CD14-positive monocyte (primary cell): ENCODE data around the gene ZEB1. TPM values are rescaled to one million over a fixed set of nuclear protein-coding genes. Genes with fewer than 3 reads are reported as not detected.

Experiments
- DNase-seq, 3 donors: peaks; one replicate each; pipeline ENCODE4 v3.0.0-alpha.2; 2011 to 2022
- H2AFZ ChIP-seq: 2 replicates; pipeline ENCODE4 v1.6.0; 2012; ENCODE audit warnings: mild to moderate bottlenecking, low read depth, low read length, inconsistent platforms; ENCODE audit not compliant: insufficient read depth, poor library complexity, severe bottlenecking
- H3K27ac ChIP-seq, 2 donors: 1 replicate in 1 of 2; 2 replicates in 1 of 2; pipeline ENCODE4 v1.5.1; 2012 to 2013; ENCODE audit warnings: low read length in 2 of 2, control low read depth in 1 of 2, inconsistent platforms in 1 of 2, low read depth in 1 of 2, mild to moderate bottlenecking in 1 of 2
- H3K27me3 ChIP-seq, 2 donors: one replicate each; pipeline versions ENCODE4 v1.6.0 to v1.6.1; 2011 to 2013; ENCODE audit warnings: low read length in 2 of 2; ENCODE audit not compliant: control insufficient read depth in 2 of 2, insufficient read depth in 2 of 2
- H3K36me3 ChIP-seq, 2 donors: replicated peaks in 1 of 2; 1 replicate in 1 of 2; 2 replicates in 1 of 2; pipeline versions ENCODE4 v1.5.1 to v1.6.1; 2012 to 2013; ENCODE audit warnings: low read length in 2 of 2, control low read depth in 1 of 2, inconsistent platforms in 1 of 2, mild to moderate bottlenecking in 1 of 2; ENCODE audit not compliant: insufficient read depth in 2 of 2, control insufficient read depth in 1 of 2
- H3K4me1 ChIP-seq, 2 donors: 1 replicate in 1 of 2; 2 replicates in 1 of 2; pipeline versions ENCODE4 v1.5.1 to v1.6.1; 2012 to 2013; ENCODE audit warnings: low read length in 2 of 2, control low read depth in 1 of 2, inconsistent platforms in 1 of 2, mild to moderate bottlenecking in 1 of 2, moderate library complexity in 1 of 2; ENCODE audit not compliant: insufficient read depth in 2 of 2, control insufficient read depth in 1 of 2
- H3K4me2 ChIP-seq: replicated peaks from 2 replicates; pipeline ENCODE3; 2012; ENCODE audit warnings: low read length, moderate library complexity, mild to moderate bottlenecking; ENCODE audit not compliant: poor library complexity, severe bottlenecking; ENCODE audit errors: extremely low read depth
- H3K4me3 ChIP-seq, 3 experiments: fragments of 200-600 bp in 1 of 3; sonication (generic) in 1 of 3; replicated peaks in 1 of 3; 1 replicate in 2 of 3; 2 replicates in 1 of 3; pipeline ENCODE4 v1.5.1; 2011 to 2013; ENCODE audit warnings: low read length in 3 of 3, mild to moderate bottlenecking in 3 of 3, control low read depth in 2 of 3, low read depth in 2 of 3, inconsistent platforms in 1 of 3, moderate library complexity in 1 of 3
- H3K79me2 ChIP-seq: 2 replicates; pipeline ENCODE4 v1.6.0; 2012; ENCODE audit warnings: mild to moderate bottlenecking, control low read depth, inconsistent platforms, low read length, moderate library complexity; ENCODE audit not compliant: insufficient read depth
- H3K9ac ChIP-seq: 2 replicates; pipeline ENCODE4 v1.6.0; 2017; ENCODE audit warnings: low read length, mild to moderate bottlenecking; ENCODE audit not compliant: insufficient read depth, poor library complexity, severe bottlenecking
- H3K9me3 ChIP-seq, 2 donors: replicated peaks in 1 of 2; 1 replicate in 1 of 2; 2 replicates in 1 of 2; pipeline versions ENCODE4 v1.5.1 to v1.6.1; 2012 to 2013; ENCODE audit warnings: low read length in 2 of 2, control low read depth in 1 of 2; ENCODE audit not compliant: control insufficient read depth in 1 of 2, insufficient read depth in 1 of 2
- H4K20me1 ChIP-seq: 2 replicates; pipeline ENCODE4 v1.6.0; 2012; ENCODE audit warnings: mild to moderate bottlenecking, low read length, control low read depth, moderate library complexity; ENCODE audit not compliant: insufficient read depth
- H3K27ac Mint-ChIP-seq, 7 donors: one replicate each; pipeline ENCODE4 v1.8.0; 2020; ENCODE audit warnings: mild to moderate bottlenecking in 7 of 7, mixed read lengths in 7 of 7, moderate library complexity in 6 of 7, inconsistent platforms in 2 of 7
- H3K27me3 Mint-ChIP-seq, 3 donors: one replicate each; pipeline ENCODE4 v1.8.0; 2021 to 2022; ENCODE audit warnings: low read depth in 3 of 3, mild to moderate bottlenecking in 3 of 3, mixed read lengths in 3 of 3, moderate library complexity in 3 of 3, inconsistent platforms in 1 of 3
- H3K36me3 Mint-ChIP-seq, 2 donors: one replicate each; pipeline ENCODE4 v1.8.0; 2020; ENCODE audit warnings: mixed read lengths in 2 of 2, inconsistent platforms in 1 of 2, mild to moderate bottlenecking in 1 of 2
- H3K4me1 Mint-ChIP-seq: one replicate; pipeline ENCODE4 v1.8.0; 2020; ENCODE audit warnings: mild to moderate bottlenecking, mixed read lengths
- H3K4me3 Mint-ChIP-seq, 2 donors: one replicate each; pipeline ENCODE4 v1.8.0; 2020; ENCODE audit warnings: mild to moderate bottlenecking in 2 of 2, mixed read lengths in 2 of 2, moderate library complexity in 1 of 2
- H3K9me3 Mint-ChIP-seq, 7 donors: one replicate each; pipeline ENCODE4 v1.8.0; 2020 to 2022; ENCODE audit warnings: mixed read lengths in 7 of 7, mild to moderate bottlenecking in 6 of 7, moderate library complexity in 6 of 7, inconsistent platforms in 2 of 7
- CTCF ChIP-seq: fragments of 200-600 bp; IDR thresholded peaks from one replicate; pipeline ENCODE4 v1.8.0; 2022; ENCODE audit warnings: antibody characterized with exemption, mild to moderate bottlenecking
- whole genome bisulfite sequencing: methylation state at CpG from one replicate; pipeline ENCODE4 v1.1.5; 2013; ENCODE audit warnings: missing lambda C conversion rate; ENCODE audit not compliant: insufficient coverage; 5-methylcytosine and 5-hydroxymethylcytosine counted together
- intact Hi-C, 2 donors: fragments of 100-400 bp; cut with micrococcal nuclease; formaldehyde crosslinking; loops; one replicate each; pipeline versions ENCODE4 v1.15.0 to v1.15.1; 2023
- polyA plus RNA-seq, 3 donors: library from polyadenylated mRNA; depleted of rRNA in 1 of 3; unstranded in 2 of 3; stranded (reverse) in 1 of 3; fragments of 300-500 nt in 2 of 3; fragments of >200 nt in 1 of 3; fragmentation: Illumina TruSeq in 2 of 3; gene quantifications; 1 replicate in 2 of 3; 2 replicates in 1 of 3; pipeline ENCODE4 v1.2.3, GENCODE V29; 2012 to 2021

ZEB1 gene
- polyA plus RNA-seq, 3 donors, result 0.13 to 0.20 TPM; not detected in 1

- no peak overlapping the region for H3K4me3 ChIP-seq
- no peak overlapping the region for H2AFZ ChIP-seq
- H3K36me3 ChIP-seq, result no peaks in the 10 kb centered on the region
- TF ChIP-seq CTCF, result no peak
- H3K27me3 Mint-ChIP-seq, result peaks cover 0 to 2% (median 0%) of the 10 kb centered on the region in 3 donors
- WGBS, result no CpG with 5 or more reads among the region's 1 CpG
- H3K27me3 ChIP-seq, result no peaks in the 10 kb centered on the region
- no peaks in the 10 kb centered on the region for H4K20me1 ChIP-seq
- H3K9me3 ChIP-seq, result peaks cover 0 to 2% of the 10 kb centered on the region in 2 donors
- no peak overlapping the region for H3K27ac ChIP-seq
- H3K27ac Mint-ChIP-seq, result no peak overlapping the region
- intact Hi-C loops, result no loop called here
- H3K4me2 ChIP-seq, result no peak overlapping the region
- no peak for DNase-seq
- H3K4me1 ChIP-seq, result no peaks in the 10 kb centered on the region
- H3K79me2 ChIP-seq, result no peaks in the 10 kb centered on the region
- no peaks in the 10 kb centered on the region for H3K36me3 Mint-ChIP-seq
- H3K9ac ChIP-seq, result no peak overlapping the region
- H3K9me3 Mint-ChIP-seq, result peaks cover 2 to 10% (median 7%) of the 10 kb centered on the region in 7 donors
- no peak overlapping the region for H3K4me3 Mint-ChIP-seq
- no peaks in the 10 kb centered on the region for H3K4me1 Mint-ChIP-seq
These were observed 38.0 kb upstream of the ZEB1 start for GRCh38 chr10:31280972-31281371.

GRCh38 chr10:31288001-31288400, 31.0 kb upstream of the ZEB1 start:
- H3K4me1 ChIP-seq, result no peaks in the 10 kb centered on the region
- peaks cover 0 to 2% of the 10 kb centered on the region in 2 donors for H3K9me3 ChIP-seq
- Mint-ChIP-seq H3K36me3 (no peaks in the 10 kb centered on the region), H3K27me3 (peaks cover 0 to 1% (median 0%) of the 10 kb centered on the region in 3 donors), H3K4me1 (no peaks in the 10 kb centered on the region), H3K27ac (no peak overlapping the region), H3K9me3 (peaks cover 0 to 4% (median 3%) of the 10 kb centered on the region in 7 donors), H3K4me3 (no peak overlapping the region)
- intact Hi-C loops, result no loop called here
- no peaks in the 10 kb centered on the region for H3K27me3 ChIP-seq
- H3K36me3 ChIP-seq, result no peaks in the 10 kb centered on the region
- H3K4me3 ChIP-seq, result no peak overlapping the region
- H3K79me2 ChIP-seq, result no peaks in the 10 kb centered on the region
- no peak overlapping the region for H3K4me2 ChIP-seq
- H2AFZ ChIP-seq, result no peak overlapping the region
- no peaks in the 10 kb centered on the region for H4K20me1 ChIP-seq
- H3K27ac ChIP-seq, result no peak overlapping the region
- DNase-seq, result no peak
- TF ChIP-seq CTCF, result no peak
- H3K9ac ChIP-seq, result no peak overlapping the region
